K562 (cell line): ENCODE results near the gene PPOX. TPM values are rescaled to one million over a fixed set of nuclear protein-coding genes. Genes with fewer than 3 reads are reported as not detected.

Source experiments
- BHLHE40 ChIP-seq: IDR thresholded peaks from 2 replicates; pipeline ENCODE4 v1.6.1; 2011; ENCODE audit warnings: low read length, improper control_type of control experiment
- CEBPB ChIP-seq: fragments of 450-650 bp; IDR thresholded peaks from 2 replicates; pipeline ENCODE4 v1.6.1; 2016; ENCODE audit warnings: missing genetic modification characterization, missing compliant biosample characterization
- DDX20 ChIP-seq: fragments of 450-650 bp; IDR thresholded peaks from 2 replicates; pipeline ENCODE4 v1.6.1; 2016; ENCODE audit warnings: missing genetic modification characterization, low read depth, mild to moderate bottlenecking, missing compliant biosample characterization, moderate library complexity
- FUS ChIP-seq: fragments of 200-400 bp; formaldehyde crosslinking; optimal IDR thresholded peaks from 2 replicates; pipeline ENCODE3; 2017; ENCODE audit warnings: low read depth, low read length
- HDAC6 ChIP-seq: IDR thresholded peaks from 2 replicates; pipeline ENCODE4 v1.6.1; 2012; ENCODE audit warnings: low read depth, mild to moderate bottlenecking, control low read depth, inconsistent platforms, low read length, moderate library complexity
- HLTF ChIP-seq: fragments of 450-650 bp; IDR thresholded peaks from 2 replicates; pipeline ENCODE4 v1.6.1; 2016
- MEF2D ChIP-seq: conservative IDR thresholded peaks from 2 replicates; pipeline ENCODE4 v1.6.1; 2016; ENCODE audit warnings: low read depth, missing genetic modification characterization, missing compliant biosample characterization
- NCOA1 ChIP-seq: fragments of 450-650 bp; IDR thresholded peaks from 2 replicates; pipeline ENCODE4 v1.6.1; 2016; ENCODE audit warnings: low read depth
- NCOA2 ChIP-seq, 2 experiments: fragments of 450-650 bp; IDR thresholded peaks; 2 replicates each; pipeline ENCODE4 v1.6.1; 2018; ENCODE audit warnings: mild to moderate bottlenecking in 2 of 2, moderate library complexity in 1 of 2; ENCODE audit not compliant: partially characterized antibody in 2 of 2
- NFIC ChIP-seq: fragments of 450-650 bp; IDR thresholded peaks from 2 replicates; pipeline ENCODE4 v1.6.1; 2017; ENCODE audit warnings: mild to moderate bottlenecking, inconsistent platforms
- POLR2AphosphoS5 ChIP-seq: IDR thresholded peaks from 2 replicates; pipeline ENCODE4 v1.6.1; 2011; ENCODE audit warnings: mild to moderate bottlenecking, low read depth, low read length, moderate library complexity; ENCODE audit not compliant: control insufficient read depth, insufficient read depth
- SMAD2 ChIP-seq: fragments of 150-350 bp; IDR thresholded peaks from 2 replicates; pipeline ENCODE4 v1.6.1; 2014; ENCODE audit warnings: low read depth, mild to moderate bottlenecking, low read length
- SMARCC2 ChIP-seq: fragments of 450-650 bp; IDR thresholded peaks from 2 replicates; pipeline ENCODE4 v1.6.1; 2017; ENCODE audit warnings: antibody characterized with exemption, moderate library complexity, mild to moderate bottlenecking, low read depth
- SP2 ChIP-seq: IDR thresholded peaks from 2 replicates; pipeline ENCODE4 v1.6.1; 2011; ENCODE audit warnings: mild to moderate bottlenecking, low read depth, low read length, moderate library complexity; ENCODE audit not compliant: poor library complexity, severe bottlenecking; ENCODE audit errors: extremely low read depth
- U2AF2 ChIP-seq: fragments of 200-400 bp; formaldehyde crosslinking; optimal IDR thresholded peaks from 2 replicates; pipeline ENCODE3; 2017; ENCODE audit warnings: low read depth, mild to moderate bottlenecking, low read length
- ZNF217 ChIP-seq: sonication (generic); formaldehyde crosslinking; IDR thresholded peaks from 2 replicates; pipeline ENCODE4 v1.8.0; 2022; ENCODE audit warnings: mild to moderate bottlenecking, missing genetic modification reagents
- ZNF408 ChIP-seq: fragments of 250-450 bp; sonication (Bioruptor Pico); IDR thresholded peaks from 2 replicates; pipeline ENCODE4 v1.4.0; 2020; ENCODE audit warnings: low read depth, mild to moderate bottlenecking, moderate library complexity
- ZNF668 ChIP-seq: fragments of 250-450 bp; sonication (Bioruptor Pico); IDR thresholded peaks from 2 replicates; pipeline ENCODE4 v1.8.0; 2022; ENCODE audit warnings: mild to moderate bottlenecking, inconsistent platforms
- ZNF696 ChIP-seq: fragments of 250-450 bp; sonication (Bioruptor Pico); conservative IDR thresholded peaks from 2 replicates; pipeline ENCODE4 v1.4.0; 2020; ENCODE audit warnings: mild to moderate bottlenecking, moderate library complexity
- ZNF778 ChIP-seq: fragments of 450-650 bp; formaldehyde crosslinking; IDR thresholded peaks from 2 replicates; pipeline ENCODE4 v1.4.0; 2020; ENCODE audit warnings: mild to moderate bottlenecking, moderate library complexity
- polyA plus RNA-seq, 8 experiments: library from polyadenylated mRNA; depleted of rRNA in 4 of 8; stranded (reverse) in 5 of 8; unstranded in 3 of 8; fragments of >200 nt; fragmentation: Nextera tagmentation in 2 of 8; fragmentation: Illumina TruSeq in 1 of 8; extraction: Ambion mirVana in 2 of 8; extraction: Trizol in 1 of 8; gene quantifications; 2 replicates each; pipeline versions ENCODE4 v1.2.1 to v1.2.3, GENCODE V29; 2011 to 2014; ENCODE audit warnings: inconsistent platforms in 1 of 8, missing spikeins in 1 of 8
- total RNA-seq, 7 experiments: library from RNA; depleted of rRNA in 6 of 7; stranded (reverse); fragments of >200 nt in 6 of 7; fragmentation: Illumina TruSeq in 2 of 7; extraction: Trizol in 2 of 7; gene quantifications; 2 replicates each; pipeline versions ENCODE4 v1.2.1 to v1.2.3, GENCODE V29; 2011 to 2021; ENCODE audit warnings: low replicate concordance in 1 of 7
- TF ChIP-seq, protein P1 (sequence below): fragments of 450-650 bp; IDR thresholded peaks from one replicate; pipeline ENCODE4 v1.6.1; 2018; ENCODE audit warnings: mild to moderate bottlenecking, moderate library complexity; ENCODE audit not compliant: partially characterized antibody
- TF ChIP-seq, protein P2 (sequence below): fragments of 450-650 bp; IDR thresholded peaks from 2 replicates; pipeline ENCODE4 v1.6.1; 2016; ENCODE audit warnings: antibody characterized with exemption
- TF ChIP-seq, protein P3 (sequence below): fragments of 450-650 bp; IDR thresholded peaks from 2 replicates; pipeline ENCODE4 v1.6.1; 2017; ENCODE audit warnings: mild to moderate bottlenecking, moderate library complexity
- TF ChIP-seq, protein P4 (sequence below): sonication (generic); formaldehyde crosslinking; IDR thresholded peaks from 2 replicates; pipeline ENCODE4 v1.8.1; 2022; ENCODE audit warnings: missing genetic modification reagents

PPOX gene
- total and polyA plus RNA-seq, 9 of the 15 experiments (the other 6 are each of a cell fraction or from before 2014, with no cell fraction given), result 17.0 to 57.1 (median 38.9) TPM

DNA sequence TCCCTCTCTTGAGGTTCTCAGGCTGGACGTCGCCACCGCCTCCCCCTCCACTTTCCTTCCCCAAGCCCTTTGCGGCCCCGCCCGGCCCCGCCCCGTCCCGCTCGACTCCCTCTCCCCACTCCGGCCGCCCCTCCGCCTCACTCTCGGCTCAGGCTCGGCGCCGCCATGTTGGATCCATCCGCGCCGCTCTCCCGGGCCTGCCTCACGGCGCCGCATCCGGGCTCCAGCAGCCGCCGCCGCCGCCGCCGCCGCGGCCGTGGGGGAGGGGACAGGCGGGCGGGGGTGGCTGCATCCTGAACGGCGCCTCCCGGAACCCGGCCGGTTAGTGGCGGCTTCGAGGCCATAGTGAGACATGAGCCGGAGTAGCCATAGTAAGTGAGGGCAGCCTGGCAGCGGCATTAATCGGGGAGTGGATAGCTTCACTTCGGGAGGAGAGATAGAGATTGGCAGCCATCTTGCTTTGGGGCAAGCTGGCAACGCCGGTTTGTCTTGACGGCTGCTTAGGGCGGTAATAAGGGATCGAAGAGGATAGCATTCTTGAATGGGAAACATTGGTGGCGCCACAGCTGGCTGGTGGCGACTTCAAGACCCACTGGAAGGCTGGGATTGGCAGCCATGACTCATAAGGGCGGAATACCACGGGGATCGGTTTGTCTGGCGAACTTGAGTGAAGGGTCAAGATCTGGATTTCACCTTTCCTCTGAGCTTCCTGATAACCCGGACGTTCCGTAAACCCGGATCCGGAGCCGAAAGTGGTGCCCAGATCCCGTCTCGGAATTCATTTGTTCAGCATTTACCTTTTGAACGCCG lies 33.6 kb upstream of the PPOX start, which contains the start of gene DEDD (continued):
- TF ChIP-seq HLTF (no peak), ZNF217 (CRISPR knock-in tag) (no peak), BHLHE40 (0 out of 2 replicates have a peak, but pooled peaks have one; percentile 32), SMARCC2 (no peak), FUS (peak; percentile 45), U2AF2 (no peak), SMAD2 (no peak), NCOA1 (no peak; the same call in 1 of the 2 replicates), HDAC6 (no peak), NCOA2 (IDR thresholded peaks at IDR 0.05; ENCODE audit: partially characterized antibody in 2 of 2) (no peak), ZNF408 (CRISPR knock-in tag) (no peak), DDX20 (tag) (no peak), SP2 (no peak), ZNF778 (CRISPR knock-in tag) (no peak), POLR2AphosphoS5 (peak; percentile 67), ZNF696 (CRISPR knock-in tag) (no peak), ZNF668 (no peak), CEBPB (tag) (no peak), NFIC (no peak), MEF2D (tag) (no peak)
- TF ChIP-seq, protein P1, sequence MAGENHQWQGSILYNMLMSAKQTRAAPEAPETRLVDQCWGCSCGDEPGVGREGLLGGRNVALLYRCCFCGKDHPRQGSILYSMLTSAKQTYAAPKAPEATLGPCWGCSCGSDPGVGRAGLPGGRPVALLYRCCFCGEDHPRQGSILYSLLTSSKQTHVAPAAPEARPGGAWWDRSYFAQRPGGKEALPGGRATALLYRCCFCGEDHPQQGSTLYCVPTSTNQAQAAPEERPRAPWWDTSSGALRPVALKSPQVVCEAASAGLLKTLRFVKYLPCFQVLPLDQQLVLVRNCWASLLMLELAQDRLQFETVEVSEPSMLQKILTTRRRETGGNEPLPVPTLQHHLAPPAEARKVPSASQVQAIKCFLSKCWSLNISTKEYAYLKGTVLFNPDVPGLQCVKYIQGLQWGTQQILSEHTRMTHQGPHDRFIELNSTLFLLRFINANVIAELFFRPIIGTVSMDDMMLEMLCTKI, result no peak
- TF ChIP-seq, protein P2, sequence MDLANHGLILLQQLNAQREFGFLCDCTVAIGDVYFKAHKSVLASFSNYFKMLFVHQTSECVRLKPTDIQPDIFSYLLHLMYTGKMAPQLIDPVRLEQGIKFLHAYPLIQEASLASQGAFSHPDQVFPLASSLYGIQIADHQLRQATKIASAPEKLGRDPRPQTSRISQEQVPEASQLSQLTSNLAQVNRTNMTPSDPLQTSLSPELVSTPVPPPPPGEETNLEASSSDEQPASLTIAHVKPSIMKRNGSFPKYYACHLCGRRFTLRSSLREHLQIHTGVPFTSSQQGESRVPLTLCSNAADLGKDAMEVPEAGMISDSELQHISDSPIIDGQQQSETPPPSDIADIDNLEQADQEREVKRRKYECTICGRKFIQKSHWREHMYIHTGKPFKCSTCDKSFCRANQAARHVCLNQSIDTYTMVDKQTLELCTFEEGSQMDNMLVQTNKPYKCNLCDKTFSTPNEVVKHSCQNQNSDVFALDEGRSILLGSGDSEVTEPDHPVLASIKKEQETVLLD, result peak; percentile 67; the same call in 1 of the 2 replicates
- TF ChIP-seq, protein P3, sequence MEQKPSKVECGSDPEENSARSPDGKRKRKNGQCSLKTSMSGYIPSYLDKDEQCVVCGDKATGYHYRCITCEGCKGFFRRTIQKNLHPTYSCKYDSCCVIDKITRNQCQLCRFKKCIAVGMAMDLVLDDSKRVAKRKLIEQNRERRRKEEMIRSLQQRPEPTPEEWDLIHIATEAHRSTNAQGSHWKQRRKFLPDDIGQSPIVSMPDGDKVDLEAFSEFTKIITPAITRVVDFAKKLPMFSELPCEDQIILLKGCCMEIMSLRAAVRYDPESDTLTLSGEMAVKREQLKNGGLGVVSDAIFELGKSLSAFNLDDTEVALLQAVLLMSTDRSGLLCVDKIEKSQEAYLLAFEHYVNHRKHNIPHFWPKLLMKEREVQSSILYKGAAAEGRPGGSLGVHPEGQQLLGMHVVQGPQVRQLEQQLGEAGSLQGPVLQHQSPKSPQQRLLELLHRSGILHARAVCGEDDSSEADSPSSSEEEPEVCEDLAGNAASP, result no peak
- TF ChIP-seq, protein P4, sequence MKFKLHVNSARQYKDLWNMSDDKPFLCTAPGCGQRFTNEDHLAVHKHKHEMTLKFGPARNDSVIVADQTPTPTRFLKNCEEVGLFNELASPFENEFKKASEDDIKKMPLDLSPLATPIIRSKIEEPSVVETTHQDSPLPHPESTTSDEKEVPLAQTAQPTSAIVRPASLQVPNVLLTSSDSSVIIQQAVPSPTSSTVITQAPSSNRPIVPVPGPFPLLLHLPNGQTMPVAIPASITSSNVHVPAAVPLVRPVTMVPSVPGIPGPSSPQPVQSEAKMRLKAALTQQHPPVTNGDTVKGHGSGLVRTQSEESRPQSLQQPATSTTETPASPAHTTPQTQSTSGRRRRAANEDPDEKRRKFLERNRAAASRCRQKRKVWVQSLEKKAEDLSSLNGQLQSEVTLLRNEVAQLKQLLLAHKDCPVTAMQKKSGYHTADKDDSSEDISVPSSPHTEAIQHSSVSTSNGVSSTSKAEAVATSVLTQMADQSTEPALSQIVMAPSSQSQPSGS (CRISPR knock-in tag), result no peak
